Kidney epithelial cell (primary cell): ENCODE results near the gene RPL3. TPM values are rescaled to one million over a fixed set of nuclear protein-coding genes. Genes with fewer than 3 reads are reported as not detected.

Source experiments
- DNase-seq: peaks from one replicate; pipeline ENCODE4 v3.0.0-alpha.2; 2010; ENCODE audit warnings: low read depth
- H3K27me3 ChIP-seq: 2 replicates; pipeline ENCODE4 v1.6.0; 2011; ENCODE audit warnings: low read length; ENCODE audit not compliant: control insufficient read depth, insufficient read depth
- H3K36me3 ChIP-seq: 2 replicates; pipeline ENCODE4 v1.5.1; 2011; ENCODE audit warnings: low read length; ENCODE audit not compliant: control insufficient read depth, insufficient read depth
- H3K4me3 ChIP-seq: 2 replicates; pipeline ENCODE4 v1.5.1; 2011; ENCODE audit warnings: low read depth, mild to moderate bottlenecking, control low read depth, low read length
- CTCF ChIP-seq: IDR thresholded peaks from 2 replicates; pipeline ENCODE4 v1.5.1; 2011; ENCODE audit warnings: mild to moderate bottlenecking, moderate library complexity, low read length, control low read depth, inconsistent platforms; ENCODE audit not compliant: insufficient read depth, poor library complexity, severe bottlenecking
- total RNA-seq: library from RNA; depleted of rRNA; stranded (reverse); fragments of >200 nt; gene quantifications from 2 replicates; pipeline ENCODE4 v1.2.3, GENCODE V29; 2015

RPL3 gene
- total RNA-seq, 1 donor from 2014 or later: 2,742 TPM

- Histone ChIP-seq H3K4me3 (no peak overlapping the region), H3K27me3 (no peaks in the 10 kb centered on the region), H3K36me3 (no peaks in the 10 kb centered on the region)
- TF ChIP-seq CTCF: no peak
- no peak for DNase-seq
Measured at GRCh38 chr22:39364714-39365491, 45.5 kb upstream of the RPL3 start.

- Histone ChIP-seq H3K36me3 (no peaks in the 10 kb centered on the region), H3K27me3 (no peaks in the 10 kb centered on the region), H3K4me3 (no peak overlapping the region)
- DNase-seq: no peak
- TF ChIP-seq CTCF: no peak
Measured at GRCh38 chr22:39363751-39364515, 44.5 kb upstream of the RPL3 start.

- TF ChIP-seq CTCF: no peak
- no peaks in the 10 kb centered on the region for H3K27me3 ChIP-seq
- DNase-seq: no peak
- no peaks in the 10 kb centered on the region for H3K36me3 ChIP-seq
- H3K4me3 ChIP-seq: no peak overlapping the region
Measured at GRCh38 chr22:39362932-39363331, 43.5 kb upstream of the RPL3 start.

- no peaks in the 10 kb centered on the region for H3K27me3 ChIP-seq
- no peak overlapping the region for H3K4me3 ChIP-seq
- TF ChIP-seq CTCF: no peak
- DNase-seq: no peak
- H3K36me3 ChIP-seq: no peaks in the 10 kb centered on the region
Measured at GRCh38 chr22:39362271-39362670, 42.8 kb upstream of the RPL3 start.

GRCh38 chr22:39361496-39361895 lies 42.1 kb upstream of the RPL3 start:
- Histone ChIP-seq H3K36me3 (no peaks in the 10 kb centered on the region), H3K27me3 (no peaks in the 10 kb centered on the region), H3K4me3 (no peak overlapping the region)
- TF ChIP-seq CTCF: no peak
- DNase-seq: no peak
